HepG2 (cell line): ENCODE results near the gene GSTT2. TPM values are rescaled to one million over a fixed set of nuclear protein-coding genes. Genes with fewer than 3 reads are reported as not detected.

Experiments
- ATAC-seq: fragments of 200-7000 bp; cut with Tn5 transposase; 3 replicates; pipeline ENCODE4 v1.9.1; 2020; ENCODE audit warnings: mild to moderate bottlenecking, moderate library complexity
- BruUV-seq: library from RNA; stranded (reverse); fragments of 400-500 nt; replicated peaks from 2 replicates; lab custom pipeline; 2021; lab: Mats Ljungman, UMichigan
- CTCF ChIA-PET: fragments of 300-600 bp; formaldehyde crosslinking; extraction: SDS; loops from one replicate; lab custom pipeline; 2021; ENCODE audit warnings: low total read pairs, inconsistent platforms, low intra/inter-chr PET ratio; lab: Yijun Ruan, JAX
- POLR2A ChIA-PET: fragments of 350-600 bp; sonication (Branson Sonifier 250); formaldehyde crosslinking; loops from one replicate; lab custom pipeline; 2020; ENCODE audit warnings: antibody characterized with exemption, inconsistent platforms; lab: Yijun Ruan, JAX
- DNase-seq: peaks from one replicate; pipeline ENCODE4 v3.0.0-alpha.2; 2015; ENCODE audit warnings: low spot score
- FAIRE-seq: peaks from 3 replicates; lab custom pipeline; 2011; peaks lifted over from hg19 to GRCh38; lab: Jason Lieb, UNC
- H2AFZ ChIP-seq: one replicate; pipeline ENCODE4 v1.6.1; 2011; ENCODE audit warnings: low read length, inconsistent platforms
- H3K27ac ChIP-seq: fragments of 300-600 bp; 3 replicates; pipeline ENCODE4 v1.8.0; 2011; ENCODE audit warnings: mixed run types, mild to moderate bottlenecking, mixed read lengths, low read length, inconsistent platforms; ENCODE audit not compliant: insufficient read depth; ENCODE audit errors: extremely low read length
- H3K27me3 ChIP-seq, 2 experiments: fragments of 200-600 bp in 1 of 2; 2 replicates in 1 of 2; 3 replicates in 1 of 2; pipeline versions ENCODE4 v1.6.0 to v1.8.0; 2011; ENCODE audit warnings: low read length in 2 of 2, mild to moderate bottlenecking in 2 of 2, moderate library complexity in 2 of 2, inconsistent platforms in 1 of 2; ENCODE audit not compliant: insufficient read depth in 2 of 2, control insufficient read depth in 1 of 2
- H3K36me3 ChIP-seq, 2 experiments: fragments of 200-600 bp in 1 of 2; replicated peaks in 1 of 2; 2 replicates in 1 of 2; 3 replicates in 1 of 2; pipeline versions ENCODE4 v1.5.1 to v1.8.0; 2011; ENCODE audit warnings: low read length in 2 of 2, inconsistent platforms in 1 of 2; ENCODE audit not compliant: insufficient read depth in 2 of 2, control insufficient read depth in 1 of 2
- H3K4me1 ChIP-seq: 2 replicates; pipeline ENCODE4 v1.5.1; 2012; ENCODE audit warnings: low read length, inconsistent platforms; ENCODE audit not compliant: insufficient read depth
- H3K4me2 ChIP-seq: 2 replicates; pipeline ENCODE4 v1.6.0; 2011; ENCODE audit warnings: low read depth, low read length, inconsistent platforms
- H3K4me3 ChIP-seq, 3 experiments: fragments of 200-600 bp in 1 of 3; sonication (generic), shearing (Covaris generic) in 1 of 3; replicated peaks in 1 of 3; 2 replicates each; pipeline ENCODE4 v1.5.1; 2011 to 2016; ENCODE audit warnings: low read length in 3 of 3, inconsistent platforms in 2 of 3, low read depth in 2 of 3, mild to moderate bottlenecking in 2 of 3, control low read depth in 1 of 3, mixed read lengths in 1 of 3; ENCODE audit not compliant: insufficient read depth in 1 of 3
- H3K79me2 ChIP-seq: one replicate; pipeline ENCODE4 v1.6.1; 2011; ENCODE audit warnings: low read length, inconsistent platforms; ENCODE audit not compliant: insufficient read depth
- H3K9ac ChIP-seq: 2 replicates; pipeline ENCODE4 v1.6.0; 2011; ENCODE audit warnings: mild to moderate bottlenecking, low read depth, low read length, inconsistent platforms; ENCODE audit not compliant: insufficient read depth
- H3K9me3 ChIP-seq: 2 replicates; pipeline ENCODE4 v1.5.1; 2012; ENCODE audit warnings: mild to moderate bottlenecking, low read length
- H4K20me1 ChIP-seq: 2 replicates; pipeline ENCODE4 v1.6.0; 2011; ENCODE audit warnings: inconsistent platforms, mild to moderate bottlenecking, low read length, moderate library complexity; ENCODE audit not compliant: insufficient read depth
- AGO2 ChIP-seq: fragments of 200-400 bp; formaldehyde crosslinking; optimal IDR thresholded peaks from 2 replicates; pipeline ENCODE3; 2017; ENCODE audit warnings: mild to moderate bottlenecking, low read depth, low read length, moderate library complexity
- ETV6 ChIP-seq: sonication (generic); formaldehyde crosslinking; conservative IDR thresholded peaks from 2 replicates; pipeline ENCODE4 v1.4.0; 2020; ENCODE audit warnings: missing genetic modification reagents
- FOSL1 ChIP-seq: sonication (generic); formaldehyde crosslinking; IDR thresholded peaks from 2 replicates; pipeline ENCODE4 v1.9.0; 2021; ENCODE audit warnings: missing genetic modification reagents, borderline replicate concordance
- HDAC6 ChIP-seq: fragments of 200-600 bp; sonication (generic); IDR thresholded peaks from 2 replicates; pipeline ENCODE4 v1.7.0; 2017; ENCODE audit warnings: mild to moderate bottlenecking, antibody characterized with exemption, low read length, low read depth
- KMT2A ChIP-seq: sonication (generic); formaldehyde crosslinking; IDR thresholded peaks from 2 replicates; pipeline ENCODE4 v1.4.0; 2020; ENCODE audit warnings: missing genetic modification reagents
- THAP8 ChIP-seq: sonication (generic); formaldehyde crosslinking; IDR thresholded peaks from 2 replicates; pipeline ENCODE4 v1.5.1; 2020; ENCODE audit warnings: missing genetic modification reagents, mild to moderate bottlenecking, borderline replicate concordance
- ZNF275 ChIP-seq: sonication (generic); formaldehyde crosslinking; IDR thresholded peaks from 2 replicates; pipeline ENCODE4 v1.8.0; 2022; ENCODE audit warnings: missing genetic modification reagents, mild to moderate bottlenecking, inconsistent platforms, borderline replicate concordance
- ZNF607 ChIP-seq: sonication (generic); formaldehyde crosslinking; IDR thresholded peaks from 2 replicates; pipeline ENCODE4 v1.5.1; 2020; ENCODE audit warnings: missing genetic modification reagents, mild to moderate bottlenecking, borderline replicate concordance
- ZNF652 ChIP-seq: IDR thresholded peaks from 2 replicates; pipeline ENCODE4 v1.6.1; 2016; ENCODE audit warnings: low read depth, borderline replicate concordance
- ZNF747 ChIP-seq: sonication (generic); formaldehyde crosslinking; IDR thresholded peaks from 2 replicates; pipeline ENCODE4 v1.8.1; 2023; ENCODE audit warnings: missing genetic modification reagents, mild to moderate bottlenecking, borderline replicate concordance
- WGBS: methylation state at CpG from one replicate; pipeline ENCODE4 v1.1.6; 2017; ENCODE audit warnings: low lambda C conversion rate; 5-methylcytosine and 5-hydroxymethylcytosine counted together
- in situ Hi-C: cut with HindIII; loops from 2 replicates; pipeline ENCODE4 v1.10.0; 2017; ENCODE audit warnings: low pct_unique_long_range_greater_than_20kb; ENCODE audit not compliant: extremely low pct_ligation_motif_present
- intact Hi-C: fragments of 100-400 bp; cut with micrococcal nuclease; formaldehyde crosslinking; loops from one replicate; pipeline ENCODE4 v1.10.0; 2022; ENCODE audit not compliant: unreplicated experiment
- polyA plus RNA-seq, 8 experiments: library from polyadenylated mRNA; depleted of rRNA in 3 of 8; stranded (reverse) in 7 of 8; unstranded in 1 of 8; fragments of >200 nt; fragmentation: Illumina TruSeq in 4 of 8; extraction: Trizol in 4 of 8; gene quantifications; 2 replicates each; pipeline versions ENCODE4 v1.2.1 to v1.2.3, GENCODE V29; 2011 to 2016; ENCODE audit warnings: low read depth in 4 of 8, missing spikeins in 1 of 8, mixed read lengths in 1 of 8; ENCODE audit not compliant: insufficient read depth in 1 of 8
- total RNA-seq, 5 experiments: library from RNA; depleted of rRNA; stranded (reverse); fragments of >200 nt; fragmentation: Illumina TruSeq; extraction: Trizol; gene quantifications; 2 replicates each; pipeline ENCODE4 v1.2.3, GENCODE V29; 2016; ENCODE audit warnings: low read depth in 1 of 5

The GSTT2 gene
- total and polyA plus RNA-seq, 2 of the 13 experiments (the other 11 are each of a cell fraction or from before 2014, with no cell fraction given) = not detected

DNA sequence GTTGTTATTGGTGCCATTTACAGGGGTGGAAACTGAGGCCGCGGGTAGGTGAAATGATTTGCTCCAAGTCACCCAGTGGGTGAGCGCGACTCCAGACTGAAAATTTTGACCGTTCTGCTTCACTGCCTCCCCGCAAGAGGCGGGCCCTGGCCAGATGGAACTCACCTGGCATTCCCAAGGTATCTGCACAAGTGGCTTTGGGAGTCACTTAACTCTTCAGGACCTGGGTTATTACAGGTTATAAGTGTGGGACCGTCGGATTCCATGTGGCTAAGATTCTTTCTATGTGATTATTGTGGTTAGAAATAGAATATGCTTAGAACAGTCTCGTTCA, 31.8 kb downstream of the GSTT2 start:
- WGBS = 0% methylated on average over 10 of the region's 10 CpGs

More for the DNA sequence above, 31.8 kb downstream of the GSTT2 start:
- FAIRE-seq (no peak), ATAC-seq (peak; percentile 2), DNase-seq (no peak)
- H4K20me1 ChIP-seq = no peaks in the 10 kb centered on the region; the same call in 1 of the 2 replicates
- H3K27me3 ChIP-seq = no peaks in the 10 kb centered on the region; a peak in 1 of 5 replicates
- H3K4me2 ChIP-seq = peak overlapping the region; percentile 86
- ChIA-PET POLR2A (interaction anchor here (1.5 to 1.8 kb wide), 2 partner anchors 14 to 134 kb away, joined by 5 to 7 read pairs; no protein-coding TSS in a partner anchor), CTCF (no interaction called here)
- H3K4me3 ChIP-seq = peak overlapping the region; percentile 89 to 97 (median 95)
- in situ Hi-C loops (no loop called here), intact Hi-C loops (no loop called here)
- peaks cover 58% of the 10 kb centered on the region for H3K4me1 ChIP-seq
- TF ChIP-seq THAP8 (CRISPR knock-in tag) = 0 out of 2 replicates have a peak, but pooled peaks have one; percentile 17
- 0 out of 2 replicates have a peak, but pooled peaks have one; percentile 6 for TF ChIP-seq ZNF747 (CRISPR knock-in tag)
- no peak for TF ChIP-seq ZNF275 (CRISPR knock-in tag)
- no peak for TF ChIP-seq FOSL1 (CRISPR knock-in tag)
- TF ChIP-seq ZNF652 = 0 out of 2 replicates have a peak, but pooled peaks have one; percentile 65
- TF ChIP-seq ETV6 (CRISPR knock-in tag) = 0 out of 2 replicates have a peak, but pooled peaks have one; percentile 5
- 0 out of 2 replicates have a peak, but pooled peaks have one; percentile 61 for TF ChIP-seq HDAC6
- TF ChIP-seq KMT2A (CRISPR knock-in tag) = 0 out of 2 replicates have a peak, but pooled peaks have one; percentile 1
- TF ChIP-seq ZNF607 (CRISPR knock-in tag) = 0 out of 2 replicates have a peak, but pooled peaks have one; percentile 11
- TF ChIP-seq AGO2 = peak; percentile 9
- no peak overlapping the region for H2AFZ ChIP-seq
- TSS peak; percentile 40 for BruUV-seq
- H3K9me3 ChIP-seq = no peaks in the 10 kb centered on the region
- no peaks in the 10 kb centered on the region for H3K36me3 ChIP-seq
- H3K79me2 ChIP-seq = peaks cover 48% of the 10 kb centered on the region
- H3K27ac ChIP-seq = peak overlapping the region; percentile 87
- peak overlapping the region; percentile 82 for H3K9ac ChIP-seq
